ENCODE measurements around the gene CNIH2.

Gene CNIH2

DNA sequence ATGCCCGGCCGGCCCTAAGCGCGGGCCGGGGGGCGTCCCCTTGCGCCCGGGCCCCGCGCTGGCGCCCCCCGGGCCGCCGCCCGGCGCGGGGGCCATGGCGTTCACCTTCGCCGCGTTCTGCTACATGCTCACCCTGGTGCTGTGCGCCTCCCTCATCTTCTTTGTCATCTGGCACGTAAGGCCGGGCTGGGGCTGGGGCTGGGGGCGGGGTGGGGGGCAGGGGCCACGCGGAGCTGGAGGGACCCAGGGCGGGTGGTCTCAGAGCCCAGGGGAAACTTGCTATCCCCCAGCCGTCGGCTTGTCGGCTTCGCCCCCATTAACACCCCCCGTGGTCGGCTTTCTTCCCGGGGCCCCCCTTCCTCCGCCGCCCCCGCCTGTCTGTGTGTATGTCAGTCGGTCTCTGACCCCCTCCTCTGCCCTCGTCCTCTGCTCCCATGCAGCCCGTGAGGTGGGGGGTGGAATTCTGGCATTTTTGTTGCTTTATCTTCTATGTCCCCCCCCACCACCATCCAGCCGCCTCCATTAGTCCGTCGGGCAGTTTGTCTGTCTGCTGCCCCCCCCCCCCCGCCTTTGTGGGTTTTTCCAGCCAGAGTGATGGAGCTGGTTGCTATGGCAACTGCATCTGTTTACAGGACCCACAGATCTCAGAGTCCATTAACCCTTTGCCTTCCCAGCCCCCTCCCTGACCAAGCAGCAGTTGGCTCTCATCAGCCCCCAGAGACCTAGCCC lies 552 bp downstream of the CNIH2 start:
- DNase-seq: peak in 1 of 2 donors; percentile 28

DNA sequence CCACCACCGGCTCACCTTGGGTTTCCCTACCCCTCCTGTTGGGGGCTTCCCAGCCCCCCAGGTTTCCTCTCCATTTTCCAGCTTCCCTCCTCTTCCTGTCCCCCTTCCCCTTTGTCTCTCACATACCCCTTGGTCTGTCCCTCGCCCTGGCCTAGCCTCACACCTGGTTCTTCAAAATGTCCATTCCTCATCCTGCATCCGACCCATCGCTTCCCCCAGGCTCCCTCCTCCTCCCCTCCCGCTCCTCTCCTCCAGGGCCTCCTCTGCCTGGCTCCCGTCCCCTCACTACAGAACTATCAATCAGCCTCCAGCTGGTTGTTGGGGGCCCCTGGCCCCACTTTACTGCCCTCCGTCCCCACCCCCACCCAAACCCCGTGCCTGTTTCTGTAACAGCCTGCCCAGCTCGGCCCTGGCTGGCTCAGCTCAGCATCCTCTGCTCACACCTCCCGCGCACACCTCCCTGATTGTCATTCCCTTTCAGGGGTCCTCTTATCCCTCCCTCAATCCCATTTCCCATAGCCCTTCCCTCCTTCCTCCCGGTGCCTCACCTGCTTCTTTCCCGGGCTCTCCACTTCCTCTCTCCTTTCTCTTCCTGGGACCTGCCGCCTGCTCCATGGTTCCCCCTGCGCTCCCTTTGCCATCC lies 1.2 kb downstream of the CNIH2 start:
- no peak for DNase-seq

DNA sequence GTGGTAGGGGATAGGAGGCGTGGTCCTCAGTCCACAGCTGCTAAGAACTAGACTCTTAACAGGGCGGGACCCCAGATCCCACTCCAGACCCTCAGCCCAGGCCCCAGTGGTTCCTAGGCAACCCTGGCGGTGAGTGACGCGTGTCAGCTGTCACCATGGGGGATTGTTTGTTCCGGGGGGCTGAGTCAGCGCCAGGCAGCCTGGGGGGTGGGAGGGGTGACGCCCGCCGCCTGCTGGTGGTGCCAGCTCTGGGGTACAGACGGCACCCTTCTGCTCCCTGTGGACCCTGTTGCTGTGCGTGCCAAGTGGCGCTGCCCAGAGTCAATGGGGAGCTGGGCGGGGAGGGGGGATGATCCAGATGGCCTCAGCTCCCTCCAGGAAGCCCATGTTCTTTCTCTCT lies 2.5 kb downstream of the CNIH2 start:
- DNase-seq: no peak

DNA sequence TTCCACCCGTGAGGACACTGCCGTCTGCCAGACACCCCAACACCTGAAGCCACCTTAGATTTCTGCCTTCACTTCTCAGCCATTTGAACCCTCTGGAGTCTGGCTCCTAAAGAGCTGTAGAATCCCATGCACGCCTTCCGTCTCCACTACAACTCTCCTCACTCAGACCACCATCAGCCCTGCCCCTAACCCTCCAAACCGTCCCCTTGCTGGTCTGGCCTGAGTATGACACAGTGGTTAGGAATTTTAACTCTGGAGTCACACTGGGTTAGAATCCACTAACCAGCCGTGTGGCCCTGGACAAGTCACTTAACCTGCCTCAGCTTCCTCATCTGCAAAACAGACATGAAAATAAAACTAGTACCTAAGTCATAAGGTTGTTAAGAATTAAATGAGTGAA lies 3.0 kb downstream of the CNIH2 start:
- no peak for DNase-seq

DNA sequence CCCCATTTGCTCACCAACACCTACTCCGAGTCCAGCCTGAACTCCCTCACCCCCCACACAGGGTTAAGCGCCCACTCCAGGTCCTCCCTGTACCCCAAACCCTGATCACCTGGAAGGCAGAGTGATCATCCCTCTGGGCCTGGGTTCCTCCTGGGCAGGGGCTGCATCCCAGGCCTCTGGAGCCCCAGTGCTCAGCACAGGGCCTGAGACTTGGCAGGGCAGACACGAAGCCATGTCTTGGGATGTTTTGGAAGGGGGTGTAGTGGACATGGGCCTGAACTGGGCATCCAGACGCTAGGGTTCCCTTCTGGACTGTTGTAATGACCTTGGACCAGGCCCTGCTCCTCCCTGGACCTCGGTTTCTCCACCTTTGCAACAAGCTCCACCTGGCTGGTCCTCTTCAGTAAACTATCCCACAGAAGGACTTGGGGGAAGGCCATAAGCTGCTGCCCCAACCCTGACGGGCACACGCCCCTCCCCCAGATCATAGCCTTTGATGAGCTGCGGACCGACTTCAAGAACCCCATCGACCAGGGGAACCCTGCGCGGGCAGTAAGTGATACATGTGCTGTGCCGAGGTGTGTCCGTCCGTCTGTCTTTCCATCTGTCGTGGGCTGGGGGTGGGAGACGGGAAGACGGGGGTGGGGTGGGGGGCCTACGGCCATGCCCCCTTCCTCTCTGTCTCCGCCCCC lies 3.9 kb downstream of the CNIH2 start:
- no peak for DNase-seq

DNA sequence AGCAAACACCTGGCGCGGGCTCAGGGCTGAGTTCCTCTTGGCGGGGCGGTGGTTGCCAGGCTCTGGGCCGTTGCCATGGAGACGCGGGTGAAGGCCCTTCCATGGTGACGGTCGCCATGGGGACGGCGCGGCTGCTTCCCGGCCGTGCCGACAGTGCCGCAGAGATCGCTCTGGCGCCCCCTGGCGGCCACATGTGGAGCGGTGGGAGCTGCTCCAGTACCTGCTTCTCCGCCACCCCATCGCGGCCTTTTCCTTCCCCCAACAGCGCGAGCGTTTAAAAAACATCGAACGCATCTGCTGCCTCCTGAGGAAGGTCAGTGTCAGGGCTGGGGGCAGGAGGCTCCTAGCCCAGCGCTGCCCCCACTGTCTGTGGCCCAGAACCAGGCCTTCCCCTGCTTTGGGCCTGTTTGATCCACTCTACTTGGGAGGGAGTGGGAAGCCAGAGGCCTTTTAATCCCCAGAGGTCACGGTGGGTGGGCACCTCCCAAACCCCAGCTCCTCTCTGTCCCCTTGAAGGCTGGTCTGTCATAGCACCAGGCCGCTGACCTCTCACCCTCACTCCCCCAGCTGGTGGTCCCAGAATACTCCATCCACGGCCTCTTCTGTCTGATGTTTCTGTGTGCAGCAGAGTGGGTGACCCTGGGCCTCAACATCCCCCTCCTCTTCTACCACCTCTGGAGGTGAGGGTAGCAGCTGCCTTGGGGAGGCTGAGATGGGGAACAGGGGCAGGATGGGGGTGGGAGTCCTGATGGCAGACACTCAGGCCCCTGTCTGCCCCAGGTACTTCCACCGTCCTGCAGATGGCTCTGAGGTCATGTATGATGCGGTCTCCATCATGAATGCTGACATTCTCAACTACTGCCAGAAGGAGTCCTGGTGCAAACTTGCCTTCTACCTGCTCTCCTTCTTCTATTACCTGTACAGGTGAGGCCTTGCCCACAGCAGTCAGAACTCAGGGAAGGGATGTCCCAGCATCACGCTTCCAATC lies 4.8 kb downstream of the CNIH2 start:
- peak; percentile 97 to 99 for DNase-seq

DNA sequence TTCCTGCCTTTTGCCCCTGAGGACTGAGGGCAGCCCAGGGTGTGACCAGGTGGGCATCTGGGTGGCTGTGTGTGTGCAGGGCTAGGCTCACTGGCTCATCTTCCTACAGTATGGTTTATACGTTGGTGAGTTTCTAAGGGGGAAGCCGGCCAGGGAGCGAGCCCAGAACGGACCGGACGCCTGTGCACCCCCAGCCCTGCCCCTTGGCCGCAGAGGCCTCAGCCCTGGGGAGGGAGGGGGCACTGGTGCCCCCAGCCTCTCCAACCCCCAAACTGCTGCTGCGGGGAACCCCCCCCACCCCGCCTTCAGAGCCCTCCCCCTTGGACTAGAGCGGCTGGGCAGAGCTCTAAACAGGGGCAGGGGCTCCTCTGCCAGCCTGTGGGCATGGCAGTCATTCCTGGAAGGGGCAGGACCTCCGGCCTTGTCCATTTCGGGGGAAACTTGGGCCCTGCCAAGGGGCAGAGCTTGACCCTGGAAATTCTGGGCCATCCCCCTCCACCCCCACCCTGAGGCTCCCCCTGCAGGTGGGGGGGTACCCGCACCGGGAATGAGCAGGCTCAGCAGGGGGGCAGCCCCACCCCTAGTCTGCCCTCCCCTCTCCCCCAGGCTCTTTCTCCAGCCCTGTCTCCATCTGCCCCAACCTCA lies 5.6 kb downstream of the CNIH2 start:
- DNase-seq: no peak

DNA sequence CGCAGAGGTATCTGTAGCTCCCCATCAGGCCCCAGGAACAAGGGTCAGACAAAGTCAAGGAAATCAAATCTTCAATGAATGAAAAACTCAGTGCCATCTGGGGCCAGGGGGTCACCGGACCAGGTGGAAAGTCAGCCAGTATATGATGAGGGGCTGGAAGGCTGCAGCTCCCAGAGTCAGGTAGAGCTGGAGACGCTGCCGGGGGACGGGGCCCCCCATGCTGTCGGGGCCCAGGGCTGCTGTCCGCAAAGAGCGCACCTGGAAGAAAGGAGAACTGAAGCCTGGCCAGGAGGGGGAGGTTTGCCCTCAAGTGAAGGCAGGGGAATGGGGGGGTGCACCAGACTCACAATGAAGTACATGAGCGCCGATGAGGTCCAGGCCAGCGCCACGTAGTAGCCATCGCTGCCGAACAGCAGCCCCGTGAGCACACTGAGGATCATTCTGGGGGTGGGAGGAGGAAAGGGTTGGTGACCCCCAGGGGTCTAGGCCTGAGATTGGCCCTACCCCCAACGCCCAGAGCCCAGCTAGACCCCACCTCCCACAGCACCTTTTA lies 6.6 kb downstream of the CNIH2 start:
- DNase-seq: no peak

DNA sequence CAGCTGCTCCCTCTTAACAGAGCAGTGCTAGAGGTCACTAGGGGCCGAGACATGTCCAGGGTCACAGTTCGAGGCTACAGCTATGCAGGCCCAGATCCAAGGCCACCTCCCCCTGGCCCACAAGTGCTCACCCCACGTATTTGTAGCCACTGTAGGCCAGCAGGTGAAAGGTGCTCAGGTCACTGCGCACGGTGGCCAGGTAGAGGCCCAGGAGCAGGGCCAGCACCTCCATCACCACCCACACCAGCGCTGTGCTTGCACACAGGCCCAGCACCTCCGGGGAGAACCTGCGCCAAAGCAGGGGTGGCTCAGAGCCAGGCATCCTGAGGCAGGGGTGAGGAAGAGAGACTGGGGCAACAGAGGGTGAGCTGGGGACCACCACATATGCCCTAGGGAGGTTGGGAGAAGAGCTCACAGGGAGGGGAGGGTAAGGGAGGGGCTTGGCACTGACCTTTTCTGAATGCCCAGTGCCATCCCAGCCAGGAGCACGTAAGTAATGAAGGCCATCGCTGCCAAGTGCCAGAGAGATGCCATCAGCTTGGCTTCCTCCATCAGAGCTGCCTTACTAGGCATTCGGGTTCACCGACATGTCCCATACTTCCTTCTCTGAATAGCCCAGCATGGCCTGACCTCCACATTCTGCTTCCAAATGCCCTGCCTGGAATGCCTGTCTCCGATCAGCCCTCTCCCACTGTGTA lies 7.4 kb downstream of the CNIH2 start:
- DNase-seq: no peak

DNA sequence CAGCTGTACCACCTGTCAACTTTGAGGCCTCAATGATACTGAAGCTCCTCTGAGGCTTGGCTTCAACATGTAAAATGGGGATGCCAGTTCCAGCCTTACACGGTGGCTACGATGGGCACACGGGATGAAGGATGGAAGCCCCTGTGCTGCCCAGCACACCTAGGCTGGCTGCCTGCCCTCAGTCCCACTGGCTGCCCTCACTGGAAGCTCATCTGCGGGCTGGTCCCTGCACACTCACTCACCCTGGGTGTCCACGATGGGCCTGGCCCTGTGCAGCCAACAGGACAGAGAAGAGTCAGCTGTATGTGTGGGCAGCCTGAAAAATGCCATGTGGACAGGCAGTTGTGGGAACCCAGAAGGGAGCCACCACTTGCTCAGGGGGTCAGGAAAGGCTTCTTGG lies 8.7 kb downstream of the CNIH2 start:
- DNase-seq: no peak

DNA sequence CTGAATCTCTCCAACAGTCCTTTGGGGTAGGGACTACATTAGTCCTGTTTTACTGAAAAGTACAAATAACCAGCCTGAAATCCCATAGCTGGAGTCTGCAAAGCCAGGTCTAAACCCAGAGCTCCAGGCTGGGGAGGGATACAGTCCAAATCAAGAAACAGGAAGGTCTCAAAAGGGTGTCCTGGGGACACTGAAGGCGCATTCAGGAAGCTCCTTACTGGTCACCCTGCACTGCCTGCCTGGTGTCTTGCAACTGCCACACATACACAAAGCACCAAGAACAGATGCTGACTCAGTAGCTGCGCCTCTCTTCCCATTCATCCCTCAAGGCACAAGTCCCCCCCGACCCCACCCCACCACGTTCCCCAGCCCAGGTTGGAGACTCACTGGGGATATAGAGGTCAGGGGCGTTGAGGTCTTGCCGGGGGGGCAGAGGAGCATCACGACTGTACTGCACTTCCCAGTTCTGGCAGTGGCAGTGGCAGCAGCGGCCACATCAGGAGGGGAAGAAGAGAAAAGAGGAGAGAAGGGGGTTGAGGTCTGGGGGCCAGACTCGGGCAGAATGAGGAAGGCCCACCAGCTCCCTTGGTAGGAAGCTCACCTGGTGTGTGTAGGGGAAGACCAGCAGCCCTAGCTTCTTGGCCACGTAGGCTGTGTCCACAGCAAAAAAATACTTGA lies 9.4 kb downstream of the CNIH2 start:
- no peak for DNase-seq

DNA sequence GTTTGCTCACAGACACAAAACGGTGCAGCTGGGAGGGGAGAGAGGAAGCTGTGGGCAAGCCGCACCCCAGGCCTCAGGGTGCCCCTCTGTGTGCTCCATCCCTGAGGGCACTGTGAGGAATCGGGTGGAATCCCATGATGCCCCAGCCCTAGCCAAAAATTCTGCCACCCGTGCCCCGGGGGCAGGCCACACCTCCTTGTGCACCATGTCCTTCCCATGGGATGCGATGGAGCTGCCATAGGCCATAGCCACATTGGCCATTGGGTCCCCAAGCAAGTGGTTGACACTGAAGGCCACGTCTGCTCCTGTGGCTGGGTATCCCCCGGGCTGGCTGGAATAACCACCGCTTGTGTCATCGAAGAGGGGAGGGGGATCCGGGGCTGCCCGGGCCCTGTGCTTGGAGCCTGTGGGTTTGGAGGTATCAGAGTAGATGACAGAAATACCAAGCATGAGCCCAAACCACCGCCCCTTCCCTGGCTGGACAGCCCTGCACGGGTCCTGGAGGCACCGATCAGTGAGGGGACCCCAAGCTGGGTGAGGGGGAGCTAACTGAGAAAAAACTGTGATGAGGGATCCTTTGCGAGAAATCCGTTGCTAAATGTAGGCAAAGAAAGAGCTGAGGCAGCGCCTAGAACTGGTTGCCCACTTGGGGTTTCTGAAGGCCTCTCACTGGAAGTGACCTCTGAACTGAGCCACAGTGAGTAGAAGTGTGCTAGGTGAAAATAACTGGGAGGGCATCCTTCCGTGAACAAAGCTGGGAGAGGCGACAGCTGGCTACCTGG lies 10.1 kb downstream of the CNIH2 start:
- no peak for DNase-seq

DNA sequence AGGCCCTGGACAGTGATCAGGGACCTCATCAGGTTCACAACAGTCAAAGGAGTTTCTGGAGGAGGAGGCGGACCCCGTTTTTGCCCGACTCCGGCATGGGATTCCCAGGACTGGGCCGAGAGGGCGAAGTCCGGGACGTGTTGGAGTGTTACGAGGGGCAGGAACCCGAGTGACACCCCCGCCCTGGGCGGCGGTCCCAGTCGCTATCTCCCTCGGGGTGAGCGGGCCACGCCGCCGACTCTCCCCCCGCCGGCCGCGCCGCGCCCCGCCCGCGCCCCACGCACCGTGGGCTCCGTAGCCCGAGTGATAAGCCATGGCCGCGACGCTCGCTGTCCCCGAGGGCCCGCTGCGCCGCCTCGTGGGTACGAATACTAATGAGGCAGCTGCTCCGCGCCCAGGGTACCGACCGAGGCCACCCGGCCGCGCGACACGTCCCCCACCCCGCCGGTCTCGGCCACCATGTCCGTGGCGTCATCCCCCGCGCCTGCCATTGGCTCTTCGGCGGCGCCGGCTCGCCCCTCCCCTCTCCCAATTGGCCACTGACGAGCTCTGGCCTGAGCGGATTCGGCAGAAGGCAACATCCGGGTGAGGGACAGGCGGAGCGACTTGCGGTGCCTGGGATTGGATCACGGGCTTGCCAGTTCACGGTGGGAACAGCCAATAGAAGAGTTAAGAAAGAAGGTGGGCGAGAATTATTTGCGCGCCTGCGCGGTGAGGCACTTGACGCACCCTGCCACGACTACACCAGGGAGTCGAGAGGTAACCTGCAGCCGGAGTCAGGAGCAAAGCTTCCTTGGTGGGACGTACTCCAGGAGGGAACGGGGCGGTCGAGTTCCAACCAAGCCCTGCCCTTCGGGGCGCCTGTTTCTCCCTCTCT lies 10.9 kb downstream of the CNIH2 start, which contains the start of gene YIF1A:
Gene YIF1A, minus strand, starts transcription at position 473 of the 877 bp plus-strand sequence. Its CDS starts 158 bp downstream, at position 315.
- DNase-seq: peak; percentile 97 to 99

DNA sequence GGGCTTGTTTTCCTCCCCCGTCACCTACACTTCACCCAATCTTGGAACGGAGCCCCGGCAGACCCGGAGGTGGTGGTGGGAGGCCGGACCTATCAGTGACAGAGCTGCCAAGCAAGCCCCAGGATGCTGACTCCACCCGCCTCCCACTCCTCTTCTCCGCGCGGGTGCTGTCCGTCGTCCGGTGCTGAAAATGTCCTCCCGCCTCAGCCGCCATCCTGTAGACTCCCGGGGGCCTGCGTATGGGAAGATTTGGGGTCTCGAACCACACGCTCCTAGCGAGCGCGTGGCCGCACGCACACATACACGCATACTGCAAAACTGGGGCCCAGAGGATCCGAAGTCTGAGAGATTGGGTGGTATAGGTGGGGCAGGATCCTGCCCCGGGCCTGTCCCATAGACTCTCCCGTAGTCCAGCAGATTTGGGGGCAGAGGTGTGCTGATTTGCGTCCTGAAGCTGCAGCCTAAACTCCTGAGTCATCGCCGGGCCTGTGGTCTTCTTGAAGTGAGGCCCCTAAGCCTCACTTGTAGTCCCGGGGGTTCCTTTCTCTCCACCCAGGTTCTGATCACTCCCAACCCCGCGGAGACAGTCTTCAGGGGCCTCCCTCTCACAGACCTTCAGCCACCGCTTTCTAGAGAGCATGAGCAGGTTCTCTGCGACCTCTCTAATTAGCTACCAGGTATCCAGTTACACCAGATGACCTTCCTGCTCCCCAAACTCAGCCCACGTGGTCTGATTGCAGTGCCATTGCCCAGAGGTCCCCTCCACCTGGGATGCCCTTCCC lies 11.8 kb downstream of the CNIH2 start:
- DNase-seq: peak; percentile 74 to 83

DNA sequence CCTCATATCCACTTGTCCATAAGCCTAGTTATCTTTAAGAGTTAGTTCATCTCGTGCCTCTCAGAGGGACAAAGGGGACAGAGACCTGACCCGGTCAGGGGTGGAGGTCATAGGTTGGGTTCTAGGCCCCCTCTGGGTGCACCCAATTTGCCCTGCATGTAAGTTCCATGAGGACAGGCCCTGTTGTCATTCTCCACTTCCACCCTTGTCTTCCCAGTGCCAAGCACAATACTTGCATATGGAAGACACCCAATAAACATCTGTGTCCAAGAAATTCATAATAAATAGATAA lies 12.3 kb downstream of the CNIH2 start:
- DNase-seq: no peak

DNA sequence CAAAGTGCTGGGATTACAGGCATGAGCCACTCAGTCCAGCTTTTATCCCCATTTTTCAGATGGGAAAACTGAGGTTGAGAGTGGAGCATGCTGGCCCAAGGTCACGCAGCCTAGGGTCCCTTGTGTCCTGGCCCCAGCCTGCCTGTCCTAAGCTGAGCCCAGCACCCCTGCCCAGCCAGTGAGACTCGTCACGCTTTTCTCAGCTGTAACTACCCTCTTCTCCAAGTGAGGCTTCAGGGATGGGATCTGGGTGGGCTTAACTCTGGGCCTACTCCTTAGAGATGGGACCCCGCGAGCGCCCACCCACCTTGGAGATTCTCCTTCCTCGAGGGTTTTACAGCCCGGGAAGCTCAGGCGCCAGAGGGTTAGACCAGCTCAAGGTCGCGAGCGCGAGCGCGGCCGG lies 13.3 kb downstream of the CNIH2 start:
- DNase-seq: no peak

DNA sequence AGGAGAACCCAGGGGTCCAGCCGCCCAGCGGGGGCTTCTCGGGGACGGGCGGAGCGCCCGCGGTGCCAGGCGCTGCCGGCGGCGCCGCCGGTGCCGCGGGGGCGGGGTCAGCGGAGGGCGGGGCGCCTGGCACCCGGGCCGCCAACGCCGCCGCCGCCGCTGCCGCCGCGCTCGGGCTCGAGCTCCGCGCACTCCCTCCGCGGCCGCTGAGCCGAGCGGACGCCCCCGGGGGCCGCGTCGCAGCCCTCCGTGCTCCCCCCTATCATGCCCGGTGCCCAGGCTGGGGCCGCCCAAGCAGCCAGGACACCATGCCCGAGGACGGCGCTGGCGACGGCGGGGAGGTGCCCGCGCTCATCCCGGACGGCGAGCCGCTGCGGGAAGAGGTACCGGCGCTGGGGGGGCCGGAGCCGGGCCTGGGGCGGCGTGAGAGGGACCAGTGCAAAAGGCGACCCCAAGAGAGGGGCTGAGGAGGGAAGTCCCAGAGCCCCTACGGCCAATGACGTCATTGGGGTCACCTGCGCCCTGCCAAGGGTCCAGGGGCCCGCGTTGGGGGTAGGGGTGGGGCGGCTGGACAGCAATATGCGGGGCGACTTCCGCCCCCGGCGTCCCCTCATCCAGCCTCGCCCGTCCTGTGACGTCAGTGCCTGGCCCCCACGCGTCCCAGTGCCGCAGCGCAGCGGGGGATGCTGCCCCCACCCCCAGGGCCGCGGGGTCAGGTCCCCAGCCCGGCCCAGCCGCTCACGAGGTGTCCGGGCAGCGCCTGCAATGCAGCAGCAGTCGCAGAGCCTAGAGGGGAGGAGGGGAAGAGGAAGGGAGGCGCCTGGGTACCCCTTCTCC lies 13.9 kb downstream of the CNIH2 start, which contains the start of gene TMEM151A:
Gene TMEM151A, plus strand, starts transcription at position 189 of the 837 bp plus-strand sequence. Its CDS starts 120 bp downstream, at position 309.
- DNase-seq: peak in 1 of 2 donors; percentile 34
